HEK293 (cell line): Measurements from ENCODE around the gene ITGB5.

Experiments
- CTCF ChIA-PET: fragments of 350-600 bp; formaldehyde crosslinking; extraction: SDS; loops from one replicate; lab custom pipeline; 2021; ENCODE audit warnings: antibody characterized with exemption; lab: Yijun Ruan, JAX
- POLR2A ChIA-PET: fragments of 300-600 bp; formaldehyde crosslinking; extraction: SDS; loops from one replicate; lab custom pipeline; 2020; ENCODE audit warnings: antibody characterized with exemption, inconsistent platforms; lab: Yijun Ruan, JAX
- H3K27ac ChIP-seq: fragments of 200-500 bp; sonication (Bioruptor generic); 2 replicates; pipeline ENCODE4 v1.5.1; 2014; ENCODE audit warnings: low read depth, low read length, control low read depth, inconsistent platforms; ENCODE audit errors: extremely low read depth
- H3K36me3 ChIP-seq, 2 experiments: fragments of 200-500 bp in 1 of 2; sonication (Bioruptor generic) in 1 of 2; 1 replicate in 1 of 2; 2 replicates in 1 of 2; pipeline ENCODE4 v1.5.1; 2014 to 2017; ENCODE audit warnings: inconsistent platforms in 2 of 2, low read length in 2 of 2; ENCODE audit not compliant: control insufficient read depth in 2 of 2, insufficient read depth in 1 of 2
- H3K4me1 ChIP-seq: fragments of 200-500 bp; sonication (Bioruptor generic); 2 replicates; pipeline ENCODE4 v1.5.1; 2014; ENCODE audit warnings: mild to moderate bottlenecking, low read length, inconsistent platforms; ENCODE audit not compliant: control insufficient read depth, insufficient read depth
- H3K4me3 ChIP-seq: 2 replicates; pipeline ENCODE4 v1.5.1; 2011; ENCODE audit warnings: low read depth, mild to moderate bottlenecking, control low read depth, low read length, moderate library complexity
- H3K9me3 ChIP-seq: fragments of 200-500 bp; sonication (Bioruptor generic); 2 replicates; pipeline ENCODE4 v1.5.1; 2014; ENCODE audit warnings: low read depth, low read length, inconsistent platforms; ENCODE audit not compliant: control insufficient read depth, insufficient read depth
- PATZ1 ChIP-seq: fragments of 450-650 bp; formaldehyde crosslinking; IDR thresholded peaks from 2 replicates; pipeline ENCODE4 v1.5.1; 2016; ENCODE audit warnings: missing biosample characterization, missing genetic modification characterization
- RBAK ChIP-seq: fragments of 450-650 bp; formaldehyde crosslinking; IDR thresholded peaks from 2 replicates; pipeline ENCODE4 v1.5.1; 2016; ENCODE audit warnings: missing biosample characterization, missing genetic modification characterization
- REPIN1 ChIP-seq: fragments of 450-650 bp; formaldehyde crosslinking; IDR thresholded peaks from 2 replicates; pipeline ENCODE4 v1.5.1; 2017; ENCODE audit warnings: missing biosample characterization, missing genetic modification characterization, low read depth
- SETDB1 ChIP-seq: IDR thresholded peaks from one replicate; pipeline ENCODE4 v1.6.1; 2017; ENCODE audit warnings: mild to moderate bottlenecking, low read length, moderate library complexity, mixed read lengths; ENCODE audit not compliant: insufficient read length
- SP2 ChIP-seq: fragments of 450-650 bp; formaldehyde crosslinking; IDR thresholded peaks from 2 replicates; pipeline ENCODE4 v1.5.1; 2016; ENCODE audit warnings: missing biosample characterization, missing genetic modification characterization
- TSHZ1 ChIP-seq: fragments of 450-650 bp; formaldehyde crosslinking; IDR thresholded peaks from 2 replicates; pipeline ENCODE4 v1.5.1; 2016; ENCODE audit warnings: missing biosample characterization, missing genetic modification characterization, borderline replicate concordance
- ZBTB7A ChIP-seq: fragments of 450-650 bp; formaldehyde crosslinking; IDR thresholded peaks from 2 replicates; pipeline ENCODE4 v1.5.1; 2016; ENCODE audit warnings: low read depth, missing biosample characterization, missing genetic modification characterization
- ZFP3 ChIP-seq: fragments of 450-650 bp; formaldehyde crosslinking; IDR thresholded peaks from 2 replicates; pipeline ENCODE4 v1.5.1; 2016; ENCODE audit warnings: low read depth, missing biosample characterization, missing genetic modification characterization
- ZNF10 ChIP-seq: fragments of 450-650 bp; formaldehyde crosslinking; IDR thresholded peaks from 2 replicates; pipeline ENCODE4 v1.5.1; 2017; ENCODE audit warnings: missing biosample characterization, missing genetic modification characterization
- ZNF138 ChIP-seq: fragments of 450-650 bp; formaldehyde crosslinking; IDR thresholded peaks from 2 replicates; pipeline ENCODE4 v1.5.1; 2016; ENCODE audit warnings: missing biosample characterization, missing genetic modification characterization, borderline replicate concordance
- ZNF174 ChIP-seq: fragments of 450-650 bp; formaldehyde crosslinking; IDR thresholded peaks from 2 replicates; pipeline ENCODE4 v1.5.0; 2017; ENCODE audit warnings: missing biosample characterization, mild to moderate bottlenecking, missing genetic modification characterization
- ZNF175 ChIP-seq: fragments of 450-650 bp; formaldehyde crosslinking; IDR thresholded peaks from 2 replicates; pipeline ENCODE4 v1.5.1; 2016; ENCODE audit warnings: missing biosample characterization, missing genetic modification characterization
- ZNF239 ChIP-seq: fragments of 450-650 bp; formaldehyde crosslinking; IDR thresholded peaks from 2 replicates; pipeline ENCODE4 v1.5.1; 2016; ENCODE audit warnings: missing biosample characterization, missing genetic modification characterization
- ZNF26 ChIP-seq: fragments of 450-650 bp; formaldehyde crosslinking; IDR thresholded peaks from 2 replicates; pipeline ENCODE4 v1.5.1; 2016; ENCODE audit warnings: missing biosample characterization, missing genetic modification characterization
- ZNF335 ChIP-seq: fragments of 450-650 bp; formaldehyde crosslinking; conservative IDR thresholded peaks from 2 replicates; pipeline ENCODE4 v1.5.1; 2016; ENCODE audit warnings: missing biosample characterization, missing genetic modification characterization
- ZNF341 ChIP-seq: fragments of 450-650 bp; formaldehyde crosslinking; IDR thresholded peaks from 2 replicates; pipeline ENCODE4; 2016; ENCODE audit warnings: low read depth, missing biosample characterization, missing genetic modification characterization
- ZNF391 ChIP-seq: fragments of 450-650 bp; formaldehyde crosslinking; IDR thresholded peaks from 2 replicates; pipeline ENCODE4 v1.5.1; 2016; ENCODE audit warnings: low read depth, missing biosample characterization, missing genetic modification characterization, borderline replicate concordance
- ZNF521 ChIP-seq: fragments of 450-650 bp; formaldehyde crosslinking; IDR thresholded peaks from 2 replicates; pipeline ENCODE4 v1.5.1; 2017; ENCODE audit warnings: missing biosample characterization, mild to moderate bottlenecking, missing genetic modification characterization
- ZNF610 ChIP-seq: fragments of 450-650 bp; formaldehyde crosslinking; IDR thresholded peaks from 2 replicates; pipeline ENCODE4 v1.5.1; 2016; ENCODE audit warnings: missing biosample characterization, missing genetic modification characterization, borderline replicate concordance
- ZNF660 ChIP-seq: fragments of 450-650 bp; IDR thresholded peaks from 2 replicates; pipeline ENCODE4 v1.5.1; 2018; ENCODE audit warnings: missing biosample characterization, mild to moderate bottlenecking, missing genetic modification characterization
- ZNF692 ChIP-seq: fragments of 450-650 bp; formaldehyde crosslinking; IDR thresholded peaks from 2 replicates; pipeline ENCODE4 v1.5.1; 2016; ENCODE audit warnings: missing biosample characterization, missing genetic modification characterization
- ZNF792 ChIP-seq: fragments of 450-650 bp; formaldehyde crosslinking; IDR thresholded peaks from 2 replicates; pipeline ENCODE4 v1.5.1; 2016; ENCODE audit warnings: missing biosample characterization, missing genetic modification characterization
- ZNF843 ChIP-seq: fragments of 450-650 bp; formaldehyde crosslinking; IDR thresholded peaks from 2 replicates; pipeline ENCODE4 v1.5.1; 2016; ENCODE audit warnings: missing biosample characterization, missing genetic modification characterization
- ZSCAN23 ChIP-seq: fragments of 450-650 bp; formaldehyde crosslinking; IDR thresholded peaks from 2 replicates; pipeline ENCODE4 v1.5.1; 2016; ENCODE audit warnings: missing biosample characterization, missing genetic modification characterization
- ZSCAN30 ChIP-seq: fragments of 450-650 bp; IDR thresholded peaks from 2 replicates; pipeline ENCODE4 v1.5.1; 2018; ENCODE audit warnings: missing biosample characterization, mild to moderate bottlenecking, missing genetic modification characterization, moderate library complexity

The ITGB5 gene

GRCh38 chr3:124831628-124832199, 55.5 kb downstream of the ITGB5 start (continued):
- no peak for TF ChIP-seq PATZ1 (tag by site-specific recombination)
- no peak for TF ChIP-seq ZNF341
- TF ChIP-seq ZNF610 = no peak
- no peak for TF ChIP-seq ZNF660 (tag by site-specific recombination)
- TF ChIP-seq, all 188 proteins: peak for 0

GRCh38 chr3:124829819-124830554, 57.2 kb downstream of the ITGB5 start:
- no peaks in the 10 kb centered on the region for H3K9me3 ChIP-seq
- POLR2A ChIA-PET = no interaction called here
- TF ChIP-seq ZNF660 (tag by site-specific recombination) = no peak
- no peak for TF ChIP-seq ZNF521 (tag by site-specific recombination)
- TF ChIP-seq ZSCAN30 = no peak
- TF ChIP-seq SETDB1 = no peak
- no peak for TF ChIP-seq ZNF692
- TF ChIP-seq RBAK (tag by site-specific recombination) = no peak
- no peak for TF ChIP-seq ZNF138
- TF ChIP-seq ZBTB7A = no peak
- no peak for TF ChIP-seq ZNF175 (tag by site-specific recombination)
- TF ChIP-seq ZNF10 (tag by site-specific recombination) = no peak
- TF ChIP-seq SP2 = no peak
- no peak for TF ChIP-seq ZSCAN23 (tag by site-specific recombination)
- no peak for TF ChIP-seq REPIN1 (tag by site-specific recombination)
- TF ChIP-seq, all 188 proteins: peak for 0
- Histone ChIP-seq H3K4me1 (0 out of 2 replicates have a peak, but pooled peaks cover 2% of the 10 kb centered on the region), H3K27ac (no peak overlapping the region), H3K36me3 (peaks cover 0 to 22% of the 10 kb centered on the region in 2 experiments; a peak in 1 of 3 replicates), H3K4me3 (no peak overlapping the region)
- CTCF ChIA-PET = interaction anchor here (0.7 kb wide), 1 partner anchor 71 kb away, joined by 3 read pairs; no protein-coding TSS in a partner anchor

GRCh38 chr3:124829178-124829818, 57.9 kb downstream of the ITGB5 start:
- Histone ChIP-seq H3K36me3 (peaks cover 0 to 22% of the 10 kb centered on the region in 2 experiments; a peak in 1 of 3 replicates), H3K9me3 (no peaks in the 10 kb centered on the region), H3K4me1 (0 out of 2 replicates have a peak, but pooled peaks cover 2% of the 10 kb centered on the region), H3K4me3 (no peak overlapping the region), H3K27ac (no peak overlapping the region)
- POLR2A ChIA-PET = no interaction called here
- CTCF ChIA-PET = no interaction called here
- TF ChIP-seq ZNF335 (tag by site-specific recombination) (no peak), TSHZ1 (tag by site-specific recombination) (no peak), ZNF391 (tag by site-specific recombination) (no peak), ZNF792 (tag by site-specific recombination) (no peak), ZNF174 (tag by site-specific recombination) (no peak), ZNF26 (tag by site-specific recombination) (no peak), ZNF239 (no peak), ZNF843 (no peak), ZFP3 (tag by site-specific recombination) (no peak)
